Gastrocnemius medialis (tissue), 4 donors: ENCODE results near the gene ENTPD1.

ENCODE experiments used
- POLR2A ChIP-seq, 2 donors: fragments of 450-650 bp; IDR thresholded peaks; one replicate each; pipeline ENCODE4 v1.6.1; 2017; ENCODE audit warnings: antibody characterized with exemption in 2 of 2, mild to moderate bottlenecking in 2 of 2, moderate library complexity in 2 of 2
- TF ChIP-seq, protein P1 (sequence below), 5 experiments: fragments of 450-650 bp in 3 of 5; fragments of 200-600 bp in 2 of 5; sonication (generic) in 2 of 5; IDR thresholded peaks in 4 of 5; conservative IDR thresholded peaks in 1 of 5; 1 replicate in 4 of 5; 2 replicates in 1 of 5; pipeline ENCODE4 v1.5.1; 2016 to 2019; ENCODE audit warnings: antibody characterized with exemption in 5 of 5, mild to moderate bottlenecking in 3 of 5, moderate library complexity in 3 of 5

GRCh38 chr10:95873651-95874050, 117.7 kb downstream of the ENTPD1 start:
- TF ChIP-seq, protein P1, sequence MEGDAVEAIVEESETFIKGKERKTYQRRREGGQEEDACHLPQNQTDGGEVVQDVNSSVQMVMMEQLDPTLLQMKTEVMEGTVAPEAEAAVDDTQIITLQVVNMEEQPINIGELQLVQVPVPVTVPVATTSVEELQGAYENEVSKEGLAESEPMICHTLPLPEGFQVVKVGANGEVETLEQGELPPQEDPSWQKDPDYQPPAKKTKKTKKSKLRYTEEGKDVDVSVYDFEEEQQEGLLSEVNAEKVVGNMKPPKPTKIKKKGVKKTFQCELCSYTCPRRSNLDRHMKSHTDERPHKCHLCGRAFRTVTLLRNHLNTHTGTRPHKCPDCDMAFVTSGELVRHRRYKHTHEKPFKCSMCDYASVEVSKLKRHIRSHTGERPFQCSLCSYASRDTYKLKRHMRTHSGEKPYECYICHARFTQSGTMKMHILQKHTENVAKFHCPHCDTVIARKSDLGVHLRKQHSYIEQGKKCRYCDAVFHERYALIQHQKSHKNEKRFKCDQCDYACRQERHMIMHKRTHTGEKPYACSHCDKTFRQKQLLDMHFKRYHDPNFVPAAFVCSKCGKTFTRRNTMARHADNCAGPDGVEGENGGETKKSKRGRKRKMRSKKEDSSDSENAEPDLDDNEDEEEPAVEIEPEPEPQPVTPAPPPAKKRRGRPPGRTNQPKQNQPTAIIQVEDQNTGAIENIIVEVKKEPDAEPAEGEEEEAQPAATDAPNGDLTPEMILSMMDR (IDR thresholded peaks at IDR 0.05 in 4 of 5, conservative IDR thresholded peaks at IDR 0.05 in 1 of 5) = no peak
- TF ChIP-seq POLR2A (IDR thresholded peaks at IDR 0.05) = no peak
